GM18517 (cell line): ENCODE data around the gene RGR.

ENCODE experiments used
- ATAC-seq: cut with Tn5 transposase; IDR thresholded peaks from one replicate; pipeline ENCODE4 v1.9.1; 2021; ENCODE audit warnings: mild to moderate bottlenecking, moderate library complexity; ENCODE audit not compliant: unreplicated experiment

RGR gene

DNA sequence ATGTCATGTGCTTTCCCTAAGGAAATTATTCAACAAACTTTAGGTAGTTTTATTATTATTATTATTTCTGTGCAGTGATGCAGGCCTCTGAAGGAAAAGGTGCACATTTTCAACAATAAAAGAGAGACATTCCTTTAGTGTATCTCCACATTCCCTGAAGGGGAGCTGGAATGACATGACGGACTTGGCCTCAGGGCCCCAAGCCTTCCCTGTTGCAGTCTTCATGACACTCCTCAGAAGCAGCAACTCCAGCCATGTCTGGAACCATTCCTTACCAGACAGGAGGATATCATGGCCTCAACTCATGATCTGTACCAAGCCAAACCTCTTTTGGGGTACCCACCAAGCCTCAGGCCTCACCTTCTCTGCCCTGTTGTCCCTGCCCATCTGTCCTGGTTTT is 48.3 kb downstream of the RGR start:
- no peak for ATAC-seq

DNA sequence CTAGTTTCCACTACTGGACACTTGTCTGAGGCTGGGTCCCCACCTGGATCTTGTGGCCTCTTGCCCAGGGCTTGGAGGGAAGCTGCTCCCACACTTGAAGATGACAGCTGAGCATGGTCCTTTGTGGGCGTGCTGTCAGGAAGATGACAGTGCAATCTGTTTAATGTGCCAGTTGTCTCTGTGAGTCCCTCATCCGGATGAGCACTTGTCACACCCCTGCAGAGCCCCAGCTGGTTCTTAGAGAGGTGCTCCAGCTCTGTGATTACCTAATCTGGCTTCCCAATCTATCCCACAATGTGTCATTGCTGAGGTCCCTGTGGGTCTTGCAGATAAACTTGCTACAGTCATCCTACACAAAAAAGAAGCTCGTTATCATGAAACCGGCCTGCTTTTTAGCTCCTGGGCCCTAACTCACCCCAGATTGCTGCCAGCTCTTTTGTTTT is 48.7 kb downstream of the RGR start:
- no peak for ATAC-seq

DNA sequence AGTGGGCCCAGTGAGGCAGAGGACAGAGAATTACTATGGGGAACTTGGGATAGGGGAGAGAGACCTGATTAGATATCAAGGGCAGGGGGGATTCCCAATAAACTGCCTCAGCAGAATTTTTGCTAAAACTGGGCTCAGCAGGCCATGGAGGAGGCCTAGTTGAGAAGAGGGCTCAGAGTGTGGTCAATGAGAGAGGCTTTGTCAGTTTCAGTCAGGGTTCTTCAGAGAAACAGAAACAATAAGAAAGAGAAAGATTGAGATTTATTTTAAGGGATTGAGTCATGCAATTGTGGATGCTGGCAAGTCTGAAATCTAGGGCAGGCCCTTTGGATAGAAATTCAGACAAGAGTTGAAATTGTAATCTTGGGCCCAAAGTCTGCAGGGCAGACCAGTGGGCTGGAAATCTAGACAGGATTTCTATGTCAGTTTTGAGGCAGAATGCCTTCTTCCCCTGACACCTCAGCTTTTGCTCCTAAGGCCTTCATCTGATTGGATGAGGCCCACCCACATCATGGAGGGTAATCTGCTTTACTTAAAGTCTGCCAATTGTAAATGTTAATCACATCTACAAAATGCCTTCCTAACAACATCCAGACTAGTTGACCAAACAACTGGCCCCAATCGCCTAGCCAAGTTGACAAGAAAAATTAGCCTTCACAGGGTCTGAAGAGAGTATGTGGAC is 50.1 kb downstream of the RGR start:
- ATAC-seq = peak; percentile 74

DNA sequence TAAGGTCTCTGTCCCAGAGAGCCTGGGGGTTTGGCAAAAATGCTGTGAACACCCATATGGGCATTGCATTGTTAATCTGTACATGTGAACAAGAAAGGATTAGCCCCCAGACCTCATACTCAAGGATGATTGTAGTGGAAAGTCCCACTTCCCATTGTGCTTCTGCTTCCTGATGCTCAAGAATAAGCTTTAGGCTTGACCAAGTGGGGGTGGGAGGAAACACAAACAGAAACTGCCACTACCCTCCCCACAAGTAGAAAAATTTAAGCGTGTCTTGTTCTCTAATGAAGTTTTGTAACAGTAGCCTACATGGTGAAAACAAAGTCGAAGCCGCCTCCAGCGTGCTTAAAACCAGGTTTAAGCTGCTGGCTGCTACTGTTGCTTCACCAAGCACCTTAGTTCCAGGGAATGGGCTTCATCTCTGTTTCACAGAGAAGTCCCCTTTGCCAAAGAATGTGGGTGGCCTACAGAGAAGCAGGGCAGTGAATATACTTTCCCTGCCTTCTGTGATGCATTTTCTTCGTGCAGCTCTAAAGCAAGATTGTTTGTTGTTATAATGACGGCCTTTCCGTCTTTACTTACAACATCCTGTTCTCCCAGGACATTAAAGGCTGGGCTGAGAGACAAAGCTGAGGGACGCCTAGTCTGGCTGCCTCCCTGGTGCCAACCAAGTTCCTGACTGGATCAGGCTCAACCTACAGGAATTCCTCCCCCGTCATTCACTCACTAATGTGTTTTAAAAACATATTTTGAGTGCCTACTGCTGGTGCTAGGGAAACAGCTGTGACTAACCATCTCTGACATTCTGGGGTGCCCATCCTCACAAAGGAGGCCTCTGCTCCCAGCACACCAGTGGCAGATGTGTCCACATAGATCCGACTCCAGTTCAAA is 51.5 kb downstream of the RGR start:
- ATAC-seq = no peak

DNA sequence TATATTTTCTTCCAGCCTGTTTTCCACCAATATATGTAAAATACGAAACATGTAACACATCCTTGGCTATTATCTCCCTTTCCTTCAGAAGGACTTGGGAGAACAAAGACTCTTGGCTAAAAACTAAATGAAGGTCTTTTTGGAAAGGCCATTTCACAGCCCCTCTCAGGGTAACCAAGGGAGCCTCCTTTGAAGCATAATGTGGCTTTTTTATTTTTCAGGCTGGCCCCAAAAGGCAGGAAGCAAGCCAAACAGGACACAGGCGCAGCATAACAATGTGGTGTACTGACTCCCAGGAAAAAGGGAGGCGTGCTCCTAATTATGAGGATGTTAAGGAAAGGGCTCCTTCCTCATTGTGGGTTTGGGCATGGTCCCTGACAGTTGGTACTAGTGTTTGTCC is 53.2 kb downstream of the RGR start:
- no peak for ATAC-seq

DNA sequence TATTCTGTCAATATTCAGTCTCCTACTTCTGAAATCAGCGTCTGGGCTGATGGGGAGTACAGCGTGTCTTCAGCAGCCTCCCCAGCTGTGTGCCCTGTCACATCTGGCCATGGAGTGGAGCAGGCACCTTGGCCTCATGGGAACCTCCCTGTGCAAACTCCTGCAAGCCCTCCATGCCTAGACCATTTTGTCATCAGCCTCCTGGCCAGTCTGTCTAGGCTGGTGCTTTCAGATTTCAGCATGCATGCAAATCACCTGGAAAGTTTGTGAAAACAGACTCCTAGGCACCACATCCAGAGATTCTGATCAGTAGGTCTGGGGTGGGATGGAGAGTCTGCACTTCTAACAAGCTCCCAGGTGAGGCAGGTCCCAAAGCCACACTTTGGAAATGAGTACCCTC is 57.4 kb downstream of the RGR start:
- ATAC-seq = no peak

DNA sequence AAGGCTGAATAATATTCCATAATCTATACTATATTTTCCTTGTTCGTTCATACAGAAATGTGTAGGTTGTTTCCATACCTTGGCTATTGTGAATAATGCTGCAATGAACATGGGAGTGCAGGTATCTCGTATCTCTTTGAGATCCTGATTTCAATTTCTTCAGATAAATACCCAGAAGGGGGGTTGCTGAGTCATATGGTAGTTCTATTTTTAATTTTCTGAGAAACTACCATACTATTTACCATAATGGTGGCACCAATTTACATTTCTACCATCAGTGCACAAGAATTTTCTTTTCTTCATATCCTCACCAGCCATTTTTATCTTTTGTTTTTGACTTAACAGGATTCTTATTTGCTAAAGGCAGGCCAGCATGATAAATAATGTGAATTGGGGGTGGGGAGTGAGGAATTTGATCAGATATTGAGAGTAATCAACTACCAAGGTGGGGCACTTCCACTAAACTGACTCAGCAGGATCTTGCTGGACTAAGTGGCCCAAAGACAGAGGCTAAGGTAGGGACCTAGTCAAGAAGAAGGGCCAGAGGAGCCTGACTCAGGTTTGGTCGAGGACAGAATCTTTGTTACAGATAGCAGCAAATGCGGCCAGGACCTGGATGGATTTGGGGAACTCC is 62.0 kb downstream of the RGR start:
- no peak for ATAC-seq

DNA sequence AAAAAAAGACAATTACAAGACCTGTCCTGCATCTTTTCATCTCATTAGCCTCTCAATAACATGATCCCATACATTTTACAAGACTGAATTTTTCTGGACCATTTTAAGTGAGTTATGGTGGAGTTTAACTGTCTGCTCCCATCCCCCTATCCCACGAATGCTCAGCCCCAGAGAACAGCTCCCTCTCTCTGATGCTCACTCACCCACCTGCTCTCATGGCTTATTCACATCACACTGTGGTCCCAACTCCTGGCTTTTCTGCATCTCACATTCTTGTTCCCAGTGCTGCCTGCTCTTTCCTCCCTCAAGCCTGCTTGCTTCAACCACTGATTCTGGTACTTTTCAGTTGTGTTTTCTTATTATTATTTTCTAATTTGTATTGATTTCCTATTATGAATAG is 63.2 kb downstream of the RGR start:
- ATAC-seq = no peak

DNA sequence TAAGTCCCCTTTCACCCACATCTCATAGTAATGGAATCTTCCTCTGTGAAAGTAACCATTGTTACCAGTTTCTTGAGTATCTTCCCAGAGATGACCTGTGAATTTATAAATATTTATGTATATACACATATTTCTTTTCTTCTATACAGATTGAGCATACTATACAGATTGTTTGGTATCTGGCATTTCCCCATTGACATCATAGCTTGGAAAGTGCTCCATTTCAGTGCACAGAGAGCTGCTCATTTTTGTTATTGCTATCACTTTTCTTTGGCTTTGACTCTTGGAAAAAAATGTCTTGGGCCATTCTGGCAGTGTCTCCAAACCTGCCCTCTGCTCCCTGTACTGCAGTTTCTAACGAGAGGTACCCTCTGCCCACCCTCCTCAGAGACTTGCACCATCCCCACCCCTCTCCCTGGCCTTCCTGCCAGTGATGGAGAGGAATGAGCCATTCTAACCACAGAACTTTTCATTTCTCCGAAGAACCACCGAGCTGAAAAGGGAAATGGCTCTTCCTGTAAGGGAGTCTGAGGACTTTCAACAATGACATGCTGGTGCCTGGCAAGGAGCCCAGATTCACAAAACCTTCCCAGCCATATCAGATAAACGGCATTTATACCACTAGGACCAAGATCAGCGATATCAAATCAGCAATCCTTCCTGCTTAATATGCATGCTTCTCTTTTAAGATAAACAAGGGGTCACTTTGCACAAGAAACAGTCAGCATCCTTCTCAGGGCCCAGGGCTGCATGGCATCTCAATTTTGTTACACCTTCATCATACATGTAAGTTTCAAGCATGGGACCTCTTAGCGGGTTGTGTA is 63.8 kb downstream of the RGR start:
- no peak for ATAC-seq
